ENCODE data around the gene MOGAT1. TPM values are rescaled to one million over a fixed set of nuclear protein-coding genes. Genes with fewer than 3 reads are reported as not detected.

The MOGAT1 gene
- total and polyA plus RNA-seq, 2 of the 4 experiments (the other 2 are of a cell fraction): not detected

DNA sequence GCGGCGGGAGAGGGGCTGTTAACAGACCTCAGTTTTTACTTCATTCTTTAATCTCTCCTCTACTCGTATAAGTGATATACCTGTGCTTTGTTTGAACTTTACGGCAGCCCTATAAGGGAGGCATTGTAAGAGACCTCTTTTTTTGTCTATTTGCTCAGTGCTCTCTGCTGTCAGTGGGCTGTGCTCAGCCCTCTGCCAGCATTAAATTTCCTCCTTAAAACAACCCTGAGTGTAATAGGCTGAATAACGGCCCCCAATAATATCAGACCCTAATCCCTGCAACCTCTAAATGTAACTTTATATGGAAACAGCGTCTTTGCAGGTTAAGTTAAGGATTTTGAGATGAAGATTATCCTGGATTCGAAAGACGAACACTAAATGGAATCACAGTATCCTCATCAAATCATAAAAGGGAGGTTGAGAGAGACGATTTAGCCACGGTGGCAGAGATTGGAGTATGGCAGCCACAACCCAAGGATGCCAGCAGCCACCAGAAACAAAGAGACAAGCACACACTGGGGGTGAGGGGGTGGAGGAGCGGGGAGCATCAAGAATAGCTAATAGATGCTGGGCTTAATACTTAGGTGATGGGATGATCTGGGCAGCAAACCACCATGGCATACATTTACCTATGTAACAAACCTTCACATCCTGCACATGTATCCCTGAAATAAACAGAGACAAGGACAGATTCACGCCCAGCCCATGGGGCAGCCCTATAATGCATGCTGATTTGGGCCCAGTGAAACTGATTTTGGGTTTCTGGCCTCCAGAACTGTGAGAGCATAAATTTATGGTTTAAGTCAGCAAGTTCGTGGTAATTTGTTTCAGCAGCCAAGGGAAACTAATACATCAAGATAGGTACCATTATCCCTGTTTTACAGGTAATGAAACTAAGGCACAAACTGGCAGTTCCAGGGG is 14.7 kb upstream of the MOGAT1 start (continued):
- TF ChIP-seq FOS (IDR thresholded peaks at IDR 0.05; ENCODE audit: low read depth, low read length) (no peak), CEBPB (IDR thresholded peaks at IDR 0.05; ENCODE audit: low read depth, low read length) (no peak), CHD1 (IDR thresholded peaks at IDR 0.05; ENCODE audit: low read depth, low read length) (no peak)

DNA sequence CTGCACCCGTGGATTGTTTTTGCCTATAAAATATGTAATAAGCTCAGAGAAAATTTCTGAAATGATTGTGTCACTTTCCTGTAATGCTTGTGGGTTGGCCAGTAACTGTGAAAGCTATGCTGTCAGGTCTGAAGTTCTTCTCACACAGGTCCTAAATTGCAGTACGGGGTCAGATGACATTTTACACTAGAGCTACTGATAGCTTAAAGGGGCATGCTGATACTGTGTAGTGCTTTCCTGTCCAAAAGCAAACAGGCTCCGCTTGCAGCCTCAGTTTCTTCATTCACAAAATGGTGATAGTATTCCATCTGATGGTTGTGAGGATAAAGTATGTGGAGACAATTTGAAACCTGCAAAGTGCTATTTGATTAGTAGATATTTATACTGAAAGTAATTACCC is 8.0 kb upstream of the MOGAT1 start:
- ChIA-PET CTCF (no interaction called here), POLR2A (ENCODE audit: unreplicated experiment) (no interaction called here)
- H3K56ac ChIP-seq (ENCODE audit: extremely low read depth, insufficient read depth, low read length): no peak overlapping the region
- no peak overlapping the region for H2AFZ ChIP-seq (replicated peaks; ENCODE audit: low read length, poor library complexity)
- H4K5ac ChIP-seq (ENCODE audit: low read depth, low read length): no peak overlapping the region
- H3K18ac ChIP-seq (ENCODE audit: low read depth, low read length): no peak overlapping the region
- no peak overlapping the region for H2BK20ac ChIP-seq (ENCODE audit: low read depth, low read length)
- in situ Hi-C loops (cut with MboI; ENCODE audit: low sequenced_read_pairs) (no loop called here), dilution Hi-C loops (cut with HindIII; ENCODE audit: low sequenced_read_pairs, unreplicated experiment) (no loop called here), intact Hi-C loops (cut with micrococcal nuclease) (no loop called here)
- no TSS peak for BruUV-seq (replicated peaks)
- no CpG with 5 or more reads among the region's 3 CpGs for WGBS, 2 experiments (ENCODE audit: extremely low coverage in 2 of 2, insufficient read length in 1 of 2)
- no peak for DNase-seq
- no peak overlapping the region for H4K91ac ChIP-seq (ENCODE audit: insufficient read depth, low read depth, low read length)
- no peaks in the 10 kb centered on the region for H3K9me3 ChIP-seq (ENCODE audit: control insufficient read depth, insufficient read depth, low read length)
- no peak overlapping the region for H4K8ac ChIP-seq (ENCODE audit: low read depth in 2 of 2, low read length in 2 of 2)
- no peak overlapping the region for H3K9ac ChIP-seq (ENCODE audit: low read depth, low read length)
- H3K4ac ChIP-seq (ENCODE audit: low read depth, low read length): no peak overlapping the region
- no peak overlapping the region for H2BK15ac ChIP-seq (ENCODE audit: low read depth, low read length)
- no peak overlapping the region for H2AK5ac ChIP-seq (ENCODE audit: low read depth, low read length)
- no peak overlapping the region for H3K4me3 ChIP-seq (ENCODE audit: insufficient read depth, low read depth, low read length)
- H3K14ac ChIP-seq (replicated peaks; ENCODE audit: low read depth, low read length): no peak overlapping the region
- no peaks in the 10 kb centered on the region for H3K9me1 ChIP-seq (ENCODE audit: insufficient read depth, low read length)
- H3K23ac ChIP-seq (ENCODE audit: low read depth, low read length): no peak overlapping the region
- H2BK120ac ChIP-seq (ENCODE audit: low read depth, low read length): no peak overlapping the region
- no peaks in the 10 kb centered on the region for H3K79me1 ChIP-seq (ENCODE audit: low read depth in 1 of 2, low read length in 2 of 2)
- no peak overlapping the region for H2BK5ac ChIP-seq (ENCODE audit: low read depth, low read length, poor library complexity, severe bottlenecking)
- no peak for ATAC-seq (ENCODE audit: low read depth)
- no peaks in the 10 kb centered on the region for H3K27me3 ChIP-seq (ENCODE audit: control insufficient read depth, insufficient read depth, low read length)
- no peak overlapping the region for H2AK9ac ChIP-seq (replicated peaks; ENCODE audit: low read depth, low read length, poor library complexity)
- H3K4me1 ChIP-seq (ENCODE audit: control insufficient read depth, insufficient read depth, low read length): no peaks in the 10 kb centered on the region
- no peaks in the 10 kb centered on the region for H3K36me3 ChIP-seq (ENCODE audit: control insufficient read depth, insufficient read depth, low read length)
- H4K20me1 ChIP-seq (ENCODE audit: insufficient read depth, low read length): no peaks in the 10 kb centered on the region
- no peak overlapping the region for H3K27ac ChIP-seq (ENCODE audit: insufficient read depth, low read length)
- no peak overlapping the region for H3K4me2 ChIP-seq (ENCODE audit: low read depth, low read length)
- TF ChIP-seq POLR2A (IDR thresholded peaks at IDR 0.05; ENCODE audit: low read depth, low read length) (no peak), SMC3 (IDR thresholded peaks at IDR 0.05; ENCODE audit: low read depth, low read length) (no peak), RAD21 (IDR thresholded peaks at IDR 0.05; ENCODE audit: low read length) (no peak), RCOR1 (IDR thresholded peaks at IDR 0.05; ENCODE audit: insufficient replicate concordance, low read length) (no peak), MAZ (IDR thresholded peaks at IDR 0.05; ENCODE audit: borderline replicate concordance, low read depth, low read length) (no peak), MAFK (IDR thresholded peaks at IDR 0.05; ENCODE audit: low read depth, low read length) (no peak), CHD1 (IDR thresholded peaks at IDR 0.05; ENCODE audit: low read depth, low read length) (no peak), FOS (IDR thresholded peaks at IDR 0.05; ENCODE audit: low read depth, low read length) (no peak), NFE2L2 (IDR thresholded peaks at IDR 0.05; ENCODE audit: low read depth, low read length) (no peak)
- TF ChIP-seq, protein P1, sequence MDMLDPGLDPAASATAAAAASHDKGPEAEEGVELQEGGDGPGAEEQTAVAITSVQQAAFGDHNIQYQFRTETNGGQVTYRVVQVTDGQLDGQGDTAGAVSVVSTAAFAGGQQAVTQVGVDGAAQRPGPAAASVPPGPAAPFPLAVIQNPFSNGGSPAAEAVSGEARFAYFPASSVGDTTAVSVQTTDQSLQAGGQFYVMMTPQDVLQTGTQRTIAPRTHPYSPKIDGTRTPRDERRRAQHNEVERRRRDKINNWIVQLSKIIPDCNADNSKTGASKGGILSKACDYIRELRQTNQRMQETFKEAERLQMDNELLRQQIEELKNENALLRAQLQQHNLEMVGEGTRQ (IDR thresholded peaks at IDR 0.05; ENCODE audit: low read depth, low read length): no peak
- TF ChIP-seq, protein P2, sequence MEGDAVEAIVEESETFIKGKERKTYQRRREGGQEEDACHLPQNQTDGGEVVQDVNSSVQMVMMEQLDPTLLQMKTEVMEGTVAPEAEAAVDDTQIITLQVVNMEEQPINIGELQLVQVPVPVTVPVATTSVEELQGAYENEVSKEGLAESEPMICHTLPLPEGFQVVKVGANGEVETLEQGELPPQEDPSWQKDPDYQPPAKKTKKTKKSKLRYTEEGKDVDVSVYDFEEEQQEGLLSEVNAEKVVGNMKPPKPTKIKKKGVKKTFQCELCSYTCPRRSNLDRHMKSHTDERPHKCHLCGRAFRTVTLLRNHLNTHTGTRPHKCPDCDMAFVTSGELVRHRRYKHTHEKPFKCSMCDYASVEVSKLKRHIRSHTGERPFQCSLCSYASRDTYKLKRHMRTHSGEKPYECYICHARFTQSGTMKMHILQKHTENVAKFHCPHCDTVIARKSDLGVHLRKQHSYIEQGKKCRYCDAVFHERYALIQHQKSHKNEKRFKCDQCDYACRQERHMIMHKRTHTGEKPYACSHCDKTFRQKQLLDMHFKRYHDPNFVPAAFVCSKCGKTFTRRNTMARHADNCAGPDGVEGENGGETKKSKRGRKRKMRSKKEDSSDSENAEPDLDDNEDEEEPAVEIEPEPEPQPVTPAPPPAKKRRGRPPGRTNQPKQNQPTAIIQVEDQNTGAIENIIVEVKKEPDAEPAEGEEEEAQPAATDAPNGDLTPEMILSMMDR (conservative IDR thresholded peaks at IDR 0.05; ENCODE audit: low read depth, low read length): no peak
- TF ChIP-seq, protein P3, sequence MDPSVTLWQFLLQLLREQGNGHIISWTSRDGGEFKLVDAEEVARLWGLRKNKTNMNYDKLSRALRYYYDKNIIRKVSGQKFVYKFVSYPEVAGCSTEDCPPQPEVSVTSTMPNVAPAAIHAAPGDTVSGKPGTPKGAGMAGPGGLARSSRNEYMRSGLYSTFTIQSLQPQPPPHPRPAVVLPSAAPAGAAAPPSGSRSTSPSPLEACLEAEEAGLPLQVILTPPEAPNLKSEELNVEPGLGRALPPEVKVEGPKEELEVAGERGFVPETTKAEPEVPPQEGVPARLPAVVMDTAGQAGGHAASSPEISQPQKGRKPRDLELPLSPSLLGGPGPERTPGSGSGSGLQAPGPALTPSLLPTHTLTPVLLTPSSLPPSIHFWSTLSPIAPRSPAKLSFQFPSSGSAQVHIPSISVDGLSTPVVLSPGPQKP (IDR thresholded peaks at IDR 0.05; ENCODE audit: borderline replicate concordance, low read depth, low read length): no peak
